Stomach (tissue), 9 donors: ENCODE results near the gene CTDP1. TPM values are rescaled to one million over a fixed set of nuclear protein-coding genes. Genes with fewer than 3 reads are reported as not detected.
"Not testable (repeated sequence)": the region's sequence is repeated elsewhere in the genome, so short reads cannot be mapped to it uniquely, and the experiment has no call there.

Experiments
- DNase-seq, 2 donors: peaks; one replicate each; pipeline versions ENCODE4 v3.0.0 to v3.0.0-alpha.2; 2013 to 2019
- H3K27ac ChIP-seq, 5 donors: fragments of 200-600 bp in 4 of 5; sonication (generic) in 4 of 5; one replicate each; pipeline ENCODE4 v1.5.1; 2013 to 2019; ENCODE audit warnings: mild to moderate bottlenecking in 1 of 5, moderate library complexity in 1 of 5
- H3K27me3 ChIP-seq, 3 donors: fragments of 200-600 bp; sonication (generic); one replicate each; pipeline ENCODE4 v1.5.1; 2017 to 2019; ENCODE audit warnings: mixed run types in 1 of 3
- H3K36me3 ChIP-seq, 4 donors: fragments of 200-600 bp; sonication (generic); 1 replicate in 3 of 4; 2 replicates in 1 of 4; pipeline ENCODE4 v1.5.1; 2016 to 2019
- H3K4me1 ChIP-seq, 4 donors: fragments of 200-600 bp; sonication (generic); one replicate each; pipeline ENCODE4 v1.5.1; 2016 to 2019
- H3K4me3 ChIP-seq, 4 donors: fragments of 200-600 bp; sonication (generic) in 3 of 4; one replicate each; pipeline ENCODE4 v1.5.1; 2016 to 2019; ENCODE audit warnings: mild to moderate bottlenecking in 1 of 4
- H3K9me3 ChIP-seq, 4 donors: fragments of 200-600 bp; sonication (generic); one replicate each; pipeline ENCODE4 v1.5.1; 2016 to 2019
- EP300 ChIP-seq: sonication (generic); formaldehyde crosslinking; IDR thresholded peaks from one replicate; pipeline ENCODE4 v1.6.1; 2017; ENCODE audit warnings: antibody characterized with exemption
- POLR2A ChIP-seq, 4 donors: fragments of 450-650 bp; IDR thresholded peaks; one replicate each; pipeline ENCODE4 v1.6.1; 2016; ENCODE audit warnings: antibody characterized with exemption in 4 of 4, control low read depth in 2 of 4, mild to moderate bottlenecking in 1 of 4, moderate library complexity in 1 of 4
- POLR2AphosphoS5 ChIP-seq, 3 donors: sonication (generic); formaldehyde crosslinking; IDR thresholded peaks; one replicate each; pipeline ENCODE4 v1.6.1; 2016; ENCODE audit warnings: antibody characterized with exemption in 3 of 3
- WGBS, 5 donors: extraction: QIAGEN DNeasy Blood & Tissue Kit in 3 of 5; methylation state at CpG; one replicate each; pipeline versions ENCODE4 v1.1.5 to v1.1.7; 2013 to 2018; 5-methylcytosine and 5-hydroxymethylcytosine counted together
- intact Hi-C: fragments of 100-400 bp; cut with DNase I; formaldehyde crosslinking; loops from one replicate; pipeline ENCODE4 v1.15.1; 2023; ENCODE audit warnings: low total_unique reads
- polyA plus RNA-seq, 3 donors: library from polyadenylated mRNA; stranded (reverse); fragments of 200-250 nt; gene quantifications; one replicate each; pipeline ENCODE4 v1.2.3, GENCODE V29; 2013
- total RNA-seq, 5 donors: library from RNA; depleted of rRNA; stranded (reverse); fragments of >200 nt; gene quantifications; one replicate each; pipeline versions ENCODE4 v1.1.0 to v1.2.3, GENCODE V29; 2014 to 2016
- TF ChIP-seq, protein P1 (sequence below), 7 experiments: fragments of 450-650 bp in 4 of 7; fragments of 200-600 bp in 3 of 7; sonication (generic) in 3 of 7; IDR thresholded peaks; one replicate each; pipeline ENCODE4 v1.5.1; 2016 to 2019; ENCODE audit warnings: antibody characterized with exemption in 7 of 7, control low read depth in 2 of 7, mild to moderate bottlenecking in 1 of 7
- donor health status: healthy with polysubstance abuse.
- donor health status: Bipolar disorder and iron deficiency.
- donor health status: healthy.

Gene CTDP1
- total and polyA plus RNA-seq, 8 donors = 7.6 to 50.7 (median 16.8) TPM

GRCh38 chr18:79727211-79727610 is 47.6 kb downstream of the CTDP1 start:
- Histone ChIP-seq H3K27ac (no peak overlapping the region), H3K4me1 (no peaks in the 10 kb centered on the region), H3K27me3 (no peaks in the 10 kb centered on the region), H3K9me3 (peaks cover 10 to 65% (median 13%) of the 10 kb centered on the region in 4 donors), H3K36me3 (peaks cover 50 to 100% (median 95%) of the 10 kb centered on the region in 4 donors), H3K4me3 (no peak overlapping the region)
- TF ChIP-seq POLR2AphosphoS5 (IDR thresholded peaks at IDR 0.05) = no peak
- TF ChIP-seq EP300 = no peak
- TF ChIP-seq, protein P1, sequence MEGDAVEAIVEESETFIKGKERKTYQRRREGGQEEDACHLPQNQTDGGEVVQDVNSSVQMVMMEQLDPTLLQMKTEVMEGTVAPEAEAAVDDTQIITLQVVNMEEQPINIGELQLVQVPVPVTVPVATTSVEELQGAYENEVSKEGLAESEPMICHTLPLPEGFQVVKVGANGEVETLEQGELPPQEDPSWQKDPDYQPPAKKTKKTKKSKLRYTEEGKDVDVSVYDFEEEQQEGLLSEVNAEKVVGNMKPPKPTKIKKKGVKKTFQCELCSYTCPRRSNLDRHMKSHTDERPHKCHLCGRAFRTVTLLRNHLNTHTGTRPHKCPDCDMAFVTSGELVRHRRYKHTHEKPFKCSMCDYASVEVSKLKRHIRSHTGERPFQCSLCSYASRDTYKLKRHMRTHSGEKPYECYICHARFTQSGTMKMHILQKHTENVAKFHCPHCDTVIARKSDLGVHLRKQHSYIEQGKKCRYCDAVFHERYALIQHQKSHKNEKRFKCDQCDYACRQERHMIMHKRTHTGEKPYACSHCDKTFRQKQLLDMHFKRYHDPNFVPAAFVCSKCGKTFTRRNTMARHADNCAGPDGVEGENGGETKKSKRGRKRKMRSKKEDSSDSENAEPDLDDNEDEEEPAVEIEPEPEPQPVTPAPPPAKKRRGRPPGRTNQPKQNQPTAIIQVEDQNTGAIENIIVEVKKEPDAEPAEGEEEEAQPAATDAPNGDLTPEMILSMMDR (IDR thresholded peaks at IDR 0.05) = no peak
- WGBS, 5 donors = 94 to 98% (median 95%) methylated on average over 33 of the region's 33 CpGs
- no peak for DNase-seq
- intact Hi-C loops = no loop called here

GRCh38 chr18:79728931-79729586 is 49.5 kb downstream of the CTDP1 start:
- TF ChIP-seq POLR2A (IDR thresholded peaks at IDR 0.05) = no peak
- TF ChIP-seq POLR2AphosphoS5 (IDR thresholded peaks at IDR 0.05) = no peak
- TF ChIP-seq EP300 = no peak
- TF ChIP-seq, protein P1 (IDR thresholded peaks at IDR 0.05) = no peak
- no peaks in the 10 kb centered on the region for H3K4me1 ChIP-seq
- 95 to 98% (median 97%) methylated on average over 28 to 35 of the region's 35 CpGs for WGBS, 5 donors

GRCh38 chr18:79729611-79730010 is 50.0 kb downstream of the CTDP1 start:
- TF ChIP-seq EP300 = no peak
- no peak for TF ChIP-seq POLR2AphosphoS5 (IDR thresholded peaks at IDR 0.05)
- TF ChIP-seq POLR2A (IDR thresholded peaks at IDR 0.05) = no peak
- TF ChIP-seq, protein P1 (IDR thresholded peaks at IDR 0.05) = no peak
- peaks cover 53 to 100% (median 95%) of the 10 kb centered on the region in 4 donors for H3K36me3 ChIP-seq
- no peak overlapping the region for H3K27ac ChIP-seq
- no peak overlapping the region for H3K4me3 ChIP-seq
- intact Hi-C loops = no loop called here
- no peak for DNase-seq
- WGBS, 5 donors = 95 to 99% (median 97%) methylated on average over 11 to 12 of the region's 12 CpGs
- H3K4me1 ChIP-seq = no peaks in the 10 kb centered on the region
- peaks cover 10 to 78% (median 23%) of the 10 kb centered on the region in 4 donors for H3K9me3 ChIP-seq
- no peaks in the 10 kb centered on the region for H3K27me3 ChIP-seq

More at GRCh38 chr18:79728931-79729586, 49.5 kb downstream of the CTDP1 start:
- intact Hi-C loops = no loop called here
- Histone ChIP-seq H3K4me3 (no peak overlapping the region), H3K36me3 (peaks cover 56 to 100% (median 95%) of the 10 kb centered on the region in 4 donors), H3K9me3 (peaks cover 10 to 79% (median 20%) of the 10 kb centered on the region in 4 donors), H3K27ac (no peak overlapping the region), H3K27me3 (no peaks in the 10 kb centered on the region)
- no peak for DNase-seq

GRCh38 chr18:79730804-79731203 is 51.2 kb downstream of the CTDP1 start:
- no peak for DNase-seq
- H3K27me3 ChIP-seq = no peaks in the 10 kb centered on the region
- H3K9me3 ChIP-seq = peaks cover 10 to 76% (median 24%) of the 10 kb centered on the region in 4 donors
- TF ChIP-seq POLR2AphosphoS5 (IDR thresholded peaks at IDR 0.05) (no peak), POLR2A (IDR thresholded peaks at IDR 0.05) (no peak), EP300 (no peak)
- TF ChIP-seq, protein P1 (IDR thresholded peaks at IDR 0.05) = no peak
- no peak overlapping the region for H3K27ac ChIP-seq
- H3K4me1 ChIP-seq = no peaks in the 10 kb centered on the region
- WGBS, 5 donors = 91 to 100% (median 98%) methylated on average over 7 to 11 of the region's 11 CpGs
- intact Hi-C loops = no loop called here
- H3K4me3 ChIP-seq = no peak overlapping the region
- H3K36me3 ChIP-seq = peaks cover 58 to 100% (median 95%) of the 10 kb centered on the region in 4 donors

- DNase-seq, H3K4me1 ChIP-seq, H3K27ac ChIP-seq, intact Hi-C loops, H3K27me3 ChIP-seq, H3K4me3 ChIP-seq: not testable (repeated sequence)
- Histone ChIP-seq H3K9me3 (peaks cover 10 to 72% (median 24%) of the 10 kb centered on the region in 4 donors), H3K36me3 (peaks cover 70 to 100% (median 99%) of the 10 kb centered on the region in 4 donors)
- WGBS, 5 donors = 89 to 99% (median 98%) methylated on average over 13 to 16 of the region's 17 CpGs
These were observed 52.5 kb downstream of the CTDP1 start for GRCh38 chr18:79731881-79732720.
